Activated T-cell treated with anti-CD3 and anti-CD28 coated beads, Interleukin-2, amount 50 U/mL, for 48 hours (primary cell): ENCODE measurements around the gene PCDHGA2.
"Not testable (repeated sequence)": the region's sequence is repeated elsewhere in the genome, so short reads cannot be mapped to it uniquely, and the experiment has no call there.

ENCODE experiments used
- DNase-seq, 2 experiments: peaks; one replicate each; pipeline ENCODE4 v3.0.0-alpha.2; 2020

PCDHGA2 gene

DNA sequence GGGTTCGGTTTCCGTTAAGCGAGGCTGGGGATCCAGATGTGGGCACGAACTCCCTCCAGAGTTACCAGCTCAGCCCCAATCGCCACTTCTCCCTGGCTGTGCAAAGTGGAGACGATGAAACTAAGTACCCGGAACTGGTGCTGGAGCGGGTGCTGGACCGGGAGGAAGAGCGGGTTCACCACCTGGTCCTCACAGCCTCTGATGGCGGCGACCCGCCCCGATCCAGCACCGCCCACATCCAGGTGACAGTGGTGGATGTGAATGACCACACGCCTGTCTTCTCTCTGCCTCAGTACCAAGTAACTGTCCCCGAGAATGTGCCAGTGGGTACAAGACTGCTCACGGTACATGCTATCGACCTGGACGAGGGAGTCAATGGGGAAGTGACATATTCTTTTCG is 44.8 kb downstream of the PCDHGA2 start:
- DNase-seq, result no peak

DNA sequence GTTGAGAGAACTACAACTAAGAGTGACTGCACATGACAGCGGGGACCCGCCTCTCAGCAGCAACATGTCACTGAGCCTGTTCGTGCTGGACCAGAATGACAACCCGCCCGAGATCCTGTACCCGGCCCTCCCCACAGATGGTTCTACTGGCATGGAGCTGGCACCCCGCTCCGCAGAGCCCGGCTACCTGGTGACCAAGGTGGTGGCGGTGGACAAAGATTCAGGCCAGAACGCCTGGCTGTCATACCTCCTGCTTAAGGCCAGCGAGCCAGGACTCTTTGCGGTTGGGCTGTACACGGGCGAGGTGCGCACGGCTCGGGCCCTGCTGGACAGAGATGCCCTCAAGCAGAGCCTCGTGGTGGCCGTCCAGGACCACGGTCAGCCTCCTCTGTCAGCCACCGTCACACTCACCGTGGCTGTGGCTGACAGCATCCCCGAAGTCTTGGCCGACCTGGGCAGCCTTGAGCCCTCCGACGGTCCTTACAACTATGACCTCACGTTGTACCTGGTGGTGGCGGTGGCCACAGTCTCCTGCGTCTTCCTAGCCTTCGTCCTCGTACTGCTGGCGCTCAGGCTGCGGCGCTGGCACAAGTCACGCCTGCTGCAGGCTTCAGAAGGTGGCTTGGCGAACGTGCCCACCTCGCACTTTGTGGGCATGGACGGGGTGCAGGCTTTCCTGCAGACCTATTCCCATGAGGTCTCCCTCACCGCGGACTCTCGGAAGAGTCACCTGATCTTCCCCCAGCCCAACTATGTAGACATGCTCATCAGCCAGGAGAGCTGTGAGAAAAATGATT is 46.1 kb downstream of the PCDHGA2 start:
- no peak for DNase-seq

GRCh38 chr5:141387557-141388311 is 49.2 kb downstream of the PCDHGA2 start, which contains the start of gene PCDHGB4:
Gene PCDHGB4, plus strand, starts transcription at chr5:141387698. Its CDS starts 187 bp downstream, at chr5:141387885.
- not testable (repeated sequence) for DNase-seq

- no peak for DNase-seq
Observed at GRCh38 chr5:141388661-141389060, 50.1 kb downstream of the PCDHGA2 start.

GRCh38 chr5:141389153-141390042 is 50.8 kb downstream of the PCDHGA2 start:
- no peak for DNase-seq

GRCh38 chr5:141392429-141393198 is 54.1 kb downstream of the PCDHGA2 start, which contains the start of gene PCDHGA8:
Gene PCDHGA8, plus strand, starts transcription at chr5:141392633. Its CDS starts 181 bp downstream, at chr5:141392814.
- DNase-seq, result no peak
